HepG2 (cell line): ENCODE data around the gene HARS2. TPM values are rescaled to one million over a fixed set of nuclear protein-coding genes. Genes with fewer than 3 reads are reported as not detected.
A peak's percentile ranks its signal among the peaks of the same experiment; 100 is the strongest.

ENCODE experiments used
- ETV5 ChIP-seq: IDR thresholded peaks from 2 replicates; pipeline ENCODE4 v1.6.1; 2018; ENCODE audit warnings: missing biosample characterization, missing genetic modification reagents, inconsistent platforms, borderline replicate concordance
- MAF1 ChIP-seq: sonication (generic); formaldehyde crosslinking; IDR thresholded peaks from 2 replicates; pipeline ENCODE4 v1.5.0; 2020; ENCODE audit warnings: missing genetic modification reagents, borderline replicate concordance
- NCOA2 ChIP-seq: sonication (generic); formaldehyde crosslinking; IDR thresholded peaks from 2 replicates; pipeline ENCODE4 v1.8.0; 2022; ENCODE audit warnings: inconsistent platforms
- POLR2G ChIP-seq: fragments of 200-400 bp; formaldehyde crosslinking; IDR thresholded peaks from 2 replicates; pipeline ENCODE4 v1.6.1; 2018; ENCODE audit warnings: mild to moderate bottlenecking, low read depth, low read length, moderate library complexity
- ZGPAT ChIP-seq: IDR thresholded peaks from 2 replicates; pipeline ENCODE4 v1.6.1; 2016; ENCODE audit warnings: mild to moderate bottlenecking
- ZNF484 ChIP-seq: sonication (generic); formaldehyde crosslinking; IDR thresholded peaks from 2 replicates; pipeline ENCODE4 v1.5.1; 2020; ENCODE audit warnings: mild to moderate bottlenecking, low read depth, missing genetic modification reagents, borderline replicate concordance
- ZNF672 ChIP-seq: sonication (generic); formaldehyde crosslinking; IDR thresholded peaks from 2 replicates; pipeline ENCODE4 v1.8.1; 2022; ENCODE audit warnings: missing genetic modification reagents
- polyA plus RNA-seq, 8 experiments: library from polyadenylated mRNA; depleted of rRNA in 3 of 8; stranded (reverse) in 7 of 8; unstranded in 1 of 8; fragments of >200 nt; fragmentation: Illumina TruSeq in 4 of 8; extraction: Trizol in 4 of 8; gene quantifications; 2 replicates each; pipeline versions ENCODE4 v1.2.1 to v1.2.3, GENCODE V29; 2011 to 2016; ENCODE audit warnings: low read depth in 4 of 8, missing spikeins in 1 of 8, mixed read lengths in 1 of 8; ENCODE audit not compliant: insufficient read depth in 1 of 8
- total RNA-seq, 5 experiments: library from RNA; depleted of rRNA; stranded (reverse); fragments of >200 nt; fragmentation: Illumina TruSeq; extraction: Trizol; gene quantifications; 2 replicates each; pipeline ENCODE4 v1.2.3, GENCODE V29; 2016; ENCODE audit warnings: low read depth in 1 of 5
- TF ChIP-seq, protein P1 (sequence below): sonication (generic); formaldehyde crosslinking; IDR thresholded peaks from 2 replicates; pipeline ENCODE4 v1.4.0; 2020; ENCODE audit warnings: missing genetic modification reagents
- TF ChIP-seq, protein P2 (sequence below): sonication (generic); formaldehyde crosslinking; IDR thresholded peaks from 2 replicates; pipeline ENCODE4 v1.5.0; 2020; ENCODE audit warnings: mild to moderate bottlenecking, missing genetic modification reagents
- TF ChIP-seq, protein P3 (sequence below): sonication (generic); formaldehyde crosslinking; IDR thresholded peaks from 2 replicates; pipeline ENCODE4 v1.4.0; 2020; ENCODE audit warnings: mild to moderate bottlenecking, low read depth, missing genetic modification reagents
- TF ChIP-seq, protein P4 (sequence below): IDR thresholded peaks from 2 replicates; pipeline ENCODE4 v1.6.1; 2016

Gene HARS2
- total and polyA plus RNA-seq, 2 of the 13 experiments (the other 11 are each of a cell fraction or from before 2014, with no cell fraction given) = 17.9 to 25.8 TPM

DNA sequence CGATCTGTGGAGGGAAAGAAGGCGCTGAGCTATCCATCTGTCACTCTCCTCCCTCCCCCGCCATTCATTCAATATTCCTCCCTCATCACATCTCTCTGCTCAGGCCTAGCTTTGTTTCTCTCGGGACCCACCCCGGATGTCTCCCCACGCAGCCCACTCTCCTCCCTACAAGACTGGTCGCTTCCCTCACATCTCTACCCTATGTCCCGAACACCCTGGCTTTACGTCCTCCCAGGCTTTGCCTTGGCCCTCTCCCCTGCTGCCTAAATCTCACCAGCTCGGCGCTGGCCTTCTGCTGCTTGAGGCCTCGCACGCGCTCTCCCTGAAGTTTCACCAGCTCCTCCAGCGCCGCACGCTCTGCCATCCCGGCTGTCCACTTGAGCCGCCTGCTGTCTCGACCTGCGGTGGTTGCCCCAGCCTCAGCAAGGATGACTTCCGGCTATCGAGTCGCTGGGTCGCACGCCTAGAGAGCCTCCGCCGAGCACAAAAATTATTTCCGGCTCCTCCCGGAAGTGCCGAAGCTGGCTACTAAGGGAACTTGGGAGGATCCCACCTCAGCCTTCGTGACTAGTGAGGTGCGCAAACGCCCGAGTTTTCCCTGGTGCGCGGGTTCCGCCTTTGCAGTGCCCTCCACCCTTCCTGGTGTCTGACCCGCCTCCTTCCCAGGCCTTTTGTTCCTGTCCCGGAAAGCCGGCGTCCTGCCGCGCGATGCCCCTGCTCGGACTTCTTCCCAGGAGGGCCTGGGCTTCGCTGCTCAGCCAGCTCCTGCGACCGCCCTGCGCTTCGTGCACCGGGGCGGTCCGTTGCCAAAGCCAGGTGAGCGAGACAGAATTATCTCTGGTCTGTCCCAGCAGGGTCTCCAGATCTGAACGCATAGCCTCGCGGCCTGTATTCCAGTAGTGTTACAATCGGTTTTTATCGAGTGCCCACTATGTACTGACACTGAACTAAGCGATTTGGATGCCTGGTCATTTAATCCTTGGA lies at the start of gene HARS2, which contains the start of gene HARS1 (continued):
- TF ChIP-seq NCOA2 (CRISPR knock-in tag) (peak; percentile 55; the same call in 1 of the 2 replicates), ZNF484 (CRISPR knock-in tag) (no peak), POLR2G (peak; percentile 95), ZGPAT (CRISPR knock-in tag) (peak; percentile 93), MAF1 (CRISPR knock-in tag) (peak; percentile 84; the same call in 1 of the 2 replicates), ETV5 (CRISPR knock-in tag) (peak; percentile 96), ZNF672 (CRISPR knock-in tag) (0 out of 2 replicates have a peak, but pooled peaks have one; percentile 75)
- TF ChIP-seq, protein P1, sequence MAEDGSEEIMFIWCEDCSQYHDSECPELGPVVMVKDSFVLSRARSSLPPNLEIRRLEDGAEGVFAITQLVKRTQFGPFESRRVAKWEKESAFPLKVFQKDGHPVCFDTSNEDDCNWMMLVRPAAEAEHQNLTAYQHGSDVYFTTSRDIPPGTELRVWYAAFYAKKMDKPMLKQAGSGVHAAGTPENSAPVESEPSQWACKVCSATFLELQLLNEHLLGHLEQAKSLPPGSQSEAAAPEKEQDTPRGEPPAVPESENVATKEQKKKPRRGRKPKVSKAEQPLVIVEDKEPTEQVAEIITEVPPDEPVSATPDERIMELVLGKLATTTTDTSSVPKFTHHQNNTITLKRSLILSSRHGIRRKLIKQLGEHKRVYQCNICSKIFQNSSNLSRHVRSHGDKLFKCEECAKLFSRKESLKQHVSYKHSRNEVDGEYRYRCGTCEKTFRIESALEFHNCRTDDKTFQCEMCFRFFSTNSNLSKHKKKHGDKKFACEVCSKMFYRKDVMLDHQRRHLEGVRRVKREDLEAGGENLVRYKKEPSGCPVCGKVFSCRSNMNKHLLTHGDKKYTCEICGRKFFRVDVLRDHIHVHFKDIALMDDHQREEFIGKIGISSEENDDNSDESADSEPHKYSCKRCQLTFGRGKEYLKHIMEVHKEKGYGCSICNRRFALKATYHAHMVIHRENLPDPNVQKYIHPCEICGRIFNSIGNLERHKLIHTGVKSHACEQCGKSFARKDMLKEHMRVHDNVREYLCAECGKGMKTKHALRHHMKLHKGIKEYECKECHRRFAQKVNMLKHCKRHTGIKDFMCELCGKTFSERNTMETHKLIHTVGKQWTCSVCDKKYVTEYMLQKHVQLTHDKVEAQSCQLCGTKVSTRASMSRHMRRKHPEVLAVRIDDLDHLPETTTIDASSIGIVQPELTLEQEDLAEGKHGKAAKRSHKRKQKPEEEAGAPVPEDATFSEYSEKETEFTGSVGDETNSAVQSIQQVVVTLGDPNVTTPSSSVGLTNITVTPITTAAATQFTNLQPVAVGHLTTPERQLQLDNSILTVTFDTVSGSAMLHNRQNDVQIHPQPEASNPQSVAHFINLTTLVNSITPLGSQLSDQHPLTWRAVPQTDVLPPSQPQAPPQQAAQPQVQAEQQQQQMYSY (CRISPR knock-in tag) = 0 out of 2 replicates have a peak, but pooled peaks have one; percentile 44
- TF ChIP-seq, protein P2, sequence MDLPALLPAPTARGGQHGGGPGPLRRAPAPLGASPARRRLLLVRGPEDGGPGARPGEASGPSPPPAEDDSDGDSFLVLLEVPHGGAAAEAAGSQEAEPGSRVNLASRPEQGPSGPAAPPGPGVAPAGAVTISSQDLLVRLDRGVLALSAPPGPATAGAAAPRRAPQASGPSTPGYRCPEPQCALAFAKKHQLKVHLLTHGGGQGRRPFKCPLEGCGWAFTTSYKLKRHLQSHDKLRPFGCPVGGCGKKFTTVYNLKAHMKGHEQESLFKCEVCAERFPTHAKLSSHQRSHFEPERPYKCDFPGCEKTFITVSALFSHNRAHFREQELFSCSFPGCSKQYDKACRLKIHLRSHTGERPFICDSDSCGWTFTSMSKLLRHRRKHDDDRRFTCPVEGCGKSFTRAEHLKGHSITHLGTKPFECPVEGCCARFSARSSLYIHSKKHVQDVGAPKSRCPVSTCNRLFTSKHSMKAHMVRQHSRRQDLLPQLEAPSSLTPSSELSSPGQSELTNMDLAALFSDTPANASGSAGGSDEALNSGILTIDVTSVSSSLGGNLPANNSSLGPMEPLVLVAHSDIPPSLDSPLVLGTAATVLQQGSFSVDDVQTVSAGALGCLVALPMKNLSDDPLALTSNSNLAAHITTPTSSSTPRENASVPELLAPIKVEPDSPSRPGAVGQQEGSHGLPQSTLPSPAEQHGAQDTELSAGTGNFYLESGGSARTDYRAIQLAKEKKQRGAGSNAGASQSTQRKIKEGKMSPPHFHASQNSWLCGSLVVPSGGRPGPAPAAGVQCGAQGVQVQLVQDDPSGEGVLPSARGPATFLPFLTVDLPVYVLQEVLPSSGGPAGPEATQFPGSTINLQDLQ (CRISPR knock-in tag) = peak; percentile 89
- TF ChIP-seq, protein P3, sequence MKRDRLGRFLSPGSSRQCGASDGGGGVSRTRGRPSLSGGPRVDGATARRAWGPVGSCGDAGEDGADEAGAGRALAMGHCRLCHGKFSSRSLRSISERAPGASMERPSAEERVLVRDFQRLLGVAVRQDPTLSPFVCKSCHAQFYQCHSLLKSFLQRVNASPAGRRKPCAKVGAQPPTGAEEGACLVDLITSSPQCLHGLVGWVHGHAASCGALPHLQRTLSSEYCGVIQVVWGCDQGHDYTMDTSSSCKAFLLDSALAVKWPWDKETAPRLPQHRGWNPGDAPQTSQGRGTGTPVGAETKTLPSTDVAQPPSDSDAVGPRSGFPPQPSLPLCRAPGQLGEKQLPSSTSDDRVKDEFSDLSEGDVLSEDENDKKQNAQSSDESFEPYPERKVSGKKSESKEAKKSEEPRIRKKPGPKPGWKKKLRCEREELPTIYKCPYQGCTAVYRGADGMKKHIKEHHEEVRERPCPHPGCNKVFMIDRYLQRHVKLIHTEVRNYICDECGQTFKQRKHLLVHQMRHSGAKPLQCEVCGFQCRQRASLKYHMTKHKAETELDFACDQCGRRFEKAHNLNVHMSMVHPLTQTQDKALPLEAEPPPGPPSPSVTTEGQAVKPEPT = peak; percentile 74; the same call in 1 of the 2 replicates
- TF ChIP-seq, protein P4, sequence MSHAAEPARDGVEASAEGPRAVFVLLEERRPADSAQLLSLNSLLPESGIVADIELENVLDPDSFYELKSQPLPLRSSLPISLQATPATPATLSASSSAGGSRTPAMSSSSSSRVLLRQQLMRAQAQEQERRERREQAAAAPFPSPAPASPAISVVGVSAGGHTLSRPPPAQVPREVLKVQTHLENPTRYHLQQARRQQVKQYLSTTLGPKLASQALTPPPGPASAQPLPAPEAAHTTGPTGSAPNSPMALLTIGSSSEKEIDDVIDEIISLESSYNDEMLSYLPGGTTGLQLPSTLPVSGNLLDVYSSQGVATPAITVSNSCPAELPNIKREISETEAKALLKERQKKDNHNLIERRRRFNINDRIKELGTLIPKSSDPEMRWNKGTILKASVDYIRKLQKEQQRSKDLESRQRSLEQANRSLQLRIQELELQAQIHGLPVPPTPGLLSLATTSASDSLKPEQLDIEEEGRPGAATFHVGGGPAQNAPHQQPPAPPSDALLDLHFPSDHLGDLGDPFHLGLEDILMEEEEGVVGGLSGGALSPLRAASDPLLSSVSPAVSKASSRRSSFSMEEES (CRISPR knock-in tag) = peak; percentile 46
